Upper lobe of right lung (tissue), 1 donor: ENCODE results near the gene OR6V1. TPM values are rescaled to one million over a fixed set of nuclear protein-coding genes. Genes with fewer than 3 reads are reported as not detected.

Source experiments
- ATAC-seq: fragments of 200-7000 bp; cut with Tn5 transposase; one replicate; pipeline ENCODE4 v1.9.1; 2020; ENCODE audit warnings: mild to moderate bottlenecking, moderate library complexity
- DNase-seq: peaks from one replicate; pipeline ENCODE4 v3.0.0-alpha.2; 2020
- H3K27ac ChIP-seq: fragments of 200-600 bp; one replicate; pipeline ENCODE4 v1.8.0; 2022
- H3K27me3 ChIP-seq: fragments of 200-600 bp; one replicate; pipeline ENCODE4 v1.8.0; 2022; ENCODE audit warnings: mild to moderate bottlenecking
- H3K36me3 ChIP-seq: fragments of 200-600 bp; one replicate; pipeline ENCODE4 v1.8.0; 2022
- H3K4me1 ChIP-seq: fragments of 200-600 bp; one replicate; pipeline ENCODE4 v1.8.0; 2022
- H3K4me3 ChIP-seq: fragments of 200-600 bp; one replicate; pipeline ENCODE4 v1.8.0; 2022; ENCODE audit warnings: mild to moderate bottlenecking
- H3K9me3 ChIP-seq: fragments of 200-600 bp; one replicate; pipeline ENCODE4 v1.8.0; 2022
- CTCF ChIP-seq: fragments of 200-600 bp; IDR thresholded peaks from one replicate; pipeline ENCODE4 v1.8.0; 2022; ENCODE audit warnings: antibody characterized with exemption
- intact Hi-C: fragments of 100-400 bp; cut with DNase I; formaldehyde crosslinking; loops from one replicate; pipeline ENCODE4 v1.11.0; 2022
- total RNA-seq: library from RNA; stranded (reverse); fragmentation: NEBNext Ultra II Directional; extraction: Animal tissue kit (Norgen Biotek cat#: 25700); gene quantifications from one replicate; pipeline ENCODE4 v1.2.1, GENCODE V29; 2021
- donor health status: DM: no; HTN: yes; CAD: no; lungs with severe emphysema.

The OR6V1 gene
- total RNA-seq, 1 donor from 2014 or later = not detected

- intact Hi-C loops = no loop called here
- Histone ChIP-seq H3K27ac (no peak overlapping the region), H3K4me3 (no peak overlapping the region), H3K9me3 (no peaks in the 10 kb centered on the region), H3K27me3 (no peaks in the 10 kb centered on the region), H3K4me1 (no peaks in the 10 kb centered on the region), H3K36me3 (no peaks in the 10 kb centered on the region)
- DNase-seq (no peak), ATAC-seq (no peak)
- no peak for TF ChIP-seq CTCF
Measured at GRCh38 chr7:143042790-143043271, 9.3 kb upstream of the OR6V1 start.

GRCh38 chr7:143043391-143043790, 8.8 kb upstream of the OR6V1 start:
- no peak for TF ChIP-seq CTCF
- intact Hi-C loops = no loop called here
- Histone ChIP-seq H3K4me1 (no peaks in the 10 kb centered on the region), H3K27ac (no peak overlapping the region), H3K9me3 (no peaks in the 10 kb centered on the region), H3K4me3 (no peak overlapping the region), H3K36me3 (no peaks in the 10 kb centered on the region), H3K27me3 (no peaks in the 10 kb centered on the region)
- DNase-seq (no peak), ATAC-seq (no peak)

- no peak for ATAC-seq
- Histone ChIP-seq H3K27ac (no peak overlapping the region), H3K4me3 (no peak overlapping the region), H3K9me3 (no peaks in the 10 kb centered on the region), H3K36me3 (no peaks in the 10 kb centered on the region), H3K4me1 (no peaks in the 10 kb centered on the region), H3K27me3 (no peaks in the 10 kb centered on the region)
- no peak for DNase-seq
- intact Hi-C loops = no loop called here
- no peak for TF ChIP-seq CTCF
Measured at GRCh38 chr7:143046426-143046851, 5.7 kb upstream of the OR6V1 start.

- Histone ChIP-seq H3K27me3 (no peaks in the 10 kb centered on the region), H3K27ac (no peak overlapping the region), H3K9me3 (no peaks in the 10 kb centered on the region), H3K4me1 (no peaks in the 10 kb centered on the region), H3K4me3 (no peak overlapping the region), H3K36me3 (no peaks in the 10 kb centered on the region)
- DNase-seq = no peak
- intact Hi-C loops = no loop called here
- no peak for TF ChIP-seq CTCF
- ATAC-seq = peak; percentile 61
Measured at GRCh38 chr7:143047326-143047725, 4.8 kb upstream of the OR6V1 start.

- intact Hi-C loops = no loop called here
- no peaks in the 10 kb centered on the region for H3K27me3 ChIP-seq
Measured at GRCh38 chr7:143048827-143049226, 3.3 kb upstream of the OR6V1 start.

More at GRCh38 chr7:143048827-143049226, 3.3 kb upstream of the OR6V1 start:
- no peak for ATAC-seq
- no peak overlapping the region for H3K27ac ChIP-seq
- no peak for DNase-seq
- H3K4me3 ChIP-seq = no peak overlapping the region
- no peak for TF ChIP-seq CTCF
- no peaks in the 10 kb centered on the region for H3K9me3 ChIP-seq
- H3K36me3 ChIP-seq = no peaks in the 10 kb centered on the region
- no peaks in the 10 kb centered on the region for H3K4me1 ChIP-seq
